HG03135 (cell line): ENCODE measurements around the gene ZMIZ2.
"Not testable (repeated sequence)": the region's sequence is repeated elsewhere in the genome, so short reads cannot be mapped to it uniquely, and the experiment has no call there.

Experiments used
- ATAC-seq: cut with Tn5 transposase; IDR thresholded peaks from one replicate; pipeline ENCODE4 v1.9.1; 2021; ENCODE audit warnings: mild to moderate bottlenecking, moderate library complexity; ENCODE audit not compliant: unreplicated experiment

ZMIZ2 gene

GRCh38 chr7:44727158-44727936, 21.3 kb upstream of the ZMIZ2 start:
- no peak for ATAC-seq

- no peak for ATAC-seq
These were observed 20.7 kb upstream of the ZMIZ2 start for GRCh38 chr7:44727937-44728262.

DNA sequence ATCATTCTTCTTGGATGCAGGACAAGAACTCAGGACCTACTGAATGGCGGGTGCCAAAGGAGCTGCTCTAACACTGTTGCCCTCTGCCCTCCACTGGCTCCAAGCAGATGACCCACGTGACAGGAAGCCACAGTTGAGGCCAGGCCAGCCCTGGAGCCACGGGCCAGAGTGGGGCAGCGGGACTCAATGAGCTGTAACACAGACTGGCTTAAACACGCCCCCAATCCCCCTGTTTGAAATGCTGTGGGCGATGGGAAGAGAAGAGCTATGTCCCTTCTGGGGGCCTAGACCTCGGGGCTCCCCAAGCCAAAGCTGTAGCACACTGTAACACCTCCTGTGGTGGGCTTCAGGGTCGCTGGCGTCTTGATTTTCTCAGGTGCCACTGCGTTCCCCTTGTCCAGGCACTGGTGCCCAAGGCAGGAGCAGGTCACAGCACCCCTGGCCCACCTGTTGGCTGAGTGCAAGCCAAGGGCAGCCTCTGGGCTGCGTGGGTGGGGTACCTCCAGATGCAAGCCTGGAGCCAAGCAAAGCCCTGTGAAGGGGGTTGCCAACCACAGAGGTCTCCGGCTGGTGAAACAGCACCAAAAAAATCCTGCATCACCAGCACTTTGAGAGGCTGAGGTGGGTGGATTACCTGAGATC, 18.6 kb upstream of the ZMIZ2 start:
- ATAC-seq, result no peak

- not testable (repeated sequence) for ATAC-seq
These were observed 15.7 kb upstream of the ZMIZ2 start for GRCh38 chr7:44732971-44733370.

DNA sequence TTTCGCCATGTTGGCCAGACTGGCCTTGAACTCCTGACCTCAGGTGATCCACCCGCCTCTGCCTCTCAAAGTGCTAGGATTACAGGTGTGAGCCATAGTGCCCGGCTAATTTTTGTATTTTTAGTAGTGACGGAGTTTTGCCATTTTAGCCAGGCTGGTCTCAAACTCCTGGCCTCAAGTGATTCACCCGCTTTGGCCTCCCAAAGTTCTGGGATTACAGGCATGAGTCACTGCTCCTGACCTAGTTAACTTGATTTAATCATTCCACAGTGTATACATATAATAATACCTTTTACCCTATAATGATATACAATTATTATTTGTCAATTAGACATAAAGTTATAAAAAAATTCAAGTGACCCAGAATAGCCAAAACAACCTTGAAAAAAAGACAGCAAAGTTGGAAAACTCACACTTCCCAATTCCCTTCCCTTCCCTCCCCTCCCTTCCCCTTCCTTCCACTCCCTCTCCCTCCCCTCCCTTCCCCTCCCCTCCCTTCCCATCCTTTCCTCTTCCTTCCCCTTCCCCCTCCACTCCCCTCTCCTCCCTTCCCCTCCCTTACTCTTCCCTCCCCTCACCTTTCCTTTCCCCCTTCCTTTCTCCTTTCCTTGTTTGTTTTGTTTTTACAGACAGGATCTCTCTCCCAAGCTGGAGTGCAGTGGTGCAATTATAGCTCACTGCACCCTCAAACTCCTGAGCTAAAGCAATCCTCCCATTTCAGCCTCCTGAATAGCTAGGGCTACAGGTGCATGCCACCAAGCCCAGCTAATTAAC, 14.8 kb upstream of the ZMIZ2 start:
- ATAC-seq, result no peak

DNA sequence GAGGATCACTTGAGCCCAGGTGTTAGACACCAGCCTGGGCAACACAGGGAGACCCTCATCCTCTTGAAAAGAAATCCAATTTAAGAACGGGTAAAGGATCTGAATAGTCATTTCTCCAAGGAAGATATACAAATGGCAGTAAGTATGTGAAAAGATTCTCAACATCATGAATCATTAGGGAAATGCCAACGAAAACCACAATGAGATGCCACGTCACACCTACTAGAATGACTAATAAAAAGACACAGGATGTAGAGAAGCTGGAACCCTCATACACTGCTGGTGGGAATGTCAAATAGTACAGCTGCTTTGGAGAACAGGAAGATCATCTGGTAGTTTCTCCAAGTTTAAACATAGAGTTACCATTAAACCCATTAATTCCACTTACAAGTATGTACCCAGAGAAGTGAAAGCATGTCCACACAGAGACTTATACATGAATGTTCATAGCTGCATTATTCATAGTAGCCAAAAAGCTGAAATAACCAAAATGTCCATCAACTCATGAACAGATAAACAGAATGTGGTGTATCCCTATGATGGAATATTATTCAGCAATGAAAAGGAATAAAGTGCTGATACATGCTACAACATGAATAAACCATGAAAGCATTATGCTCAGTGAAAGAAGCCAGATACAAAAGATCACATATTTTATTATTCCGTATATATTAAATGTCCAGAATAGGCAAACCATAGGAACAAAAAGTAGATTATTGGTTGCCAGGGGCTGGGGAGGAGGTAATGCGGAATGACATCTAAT, 13.1 kb upstream of the ZMIZ2 start:
- ATAC-seq, result no peak

DNA sequence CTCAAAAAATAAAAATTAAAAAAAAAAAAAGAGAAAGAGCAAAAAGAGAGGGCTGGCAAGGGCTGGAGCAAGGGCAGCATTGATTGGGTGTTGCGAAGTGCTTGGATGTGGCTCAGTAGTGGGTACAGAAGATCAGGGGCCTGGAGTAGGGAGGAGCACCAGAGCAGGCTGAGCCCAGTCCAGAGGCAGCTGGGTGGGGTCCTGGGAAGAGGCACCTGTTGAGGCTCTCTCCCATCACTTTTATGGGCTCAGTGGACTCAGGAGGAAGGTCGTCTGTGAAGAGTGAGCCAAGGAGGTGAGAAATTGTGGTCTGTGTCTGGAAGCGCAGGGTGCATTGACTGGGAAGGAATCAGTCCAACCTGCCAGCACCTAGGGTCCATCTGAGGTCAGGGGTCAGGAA, 11.8 kb upstream of the ZMIZ2 start:
- ATAC-seq, result no peak

GRCh38 chr7:44738051-44738723, 10.5 kb upstream of the ZMIZ2 start:
- ATAC-seq, result no peak

- no peak for ATAC-seq
These were observed 9.6 kb upstream of the ZMIZ2 start for GRCh38 chr7:44738876-44739665.

DNA sequence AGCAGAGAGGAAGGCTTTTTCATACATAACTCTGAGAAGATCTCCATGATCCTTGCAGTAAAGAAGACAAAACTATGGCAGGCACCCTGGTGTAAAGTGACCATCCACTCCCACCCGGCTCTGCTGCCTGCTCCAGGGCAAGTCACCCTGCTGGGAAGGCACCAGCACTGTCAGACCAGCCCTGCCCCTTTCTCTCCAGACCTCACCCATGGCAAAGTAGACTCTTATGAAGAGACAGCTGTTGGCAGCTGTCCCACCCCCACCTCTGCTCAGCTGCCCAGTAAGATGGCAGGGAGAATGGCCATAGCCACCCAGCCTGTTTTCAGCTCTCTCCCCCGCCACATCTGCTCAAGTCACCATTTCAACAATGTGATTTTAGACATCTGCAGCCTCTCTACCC, 8.6 kb upstream of the ZMIZ2 start:
- no peak for ATAC-seq

DNA sequence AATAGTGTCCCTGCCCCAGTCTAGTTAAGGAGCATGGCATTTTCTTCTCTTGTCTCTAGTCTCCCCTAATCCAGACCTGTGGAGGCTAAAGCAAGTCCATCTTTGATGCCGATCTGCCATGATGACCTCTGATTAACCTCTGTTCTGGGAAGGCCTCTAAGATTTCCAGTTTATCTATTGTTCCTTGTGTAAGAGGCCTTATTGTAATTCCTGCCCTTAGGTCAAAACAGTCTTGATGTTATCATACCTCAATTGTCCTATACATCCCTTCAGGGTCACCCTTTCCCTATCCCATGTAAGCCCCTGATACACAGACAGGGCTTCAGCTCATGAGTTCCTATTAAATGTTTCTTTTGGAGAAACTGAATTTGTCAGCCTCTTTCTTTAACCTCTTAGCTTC, 4.9 kb upstream of the ZMIZ2 start:
- ATAC-seq, result no peak

- ATAC-seq, result peak; percentile 23
These were observed 493 bp downstream of the ZMIZ2 start for GRCh38 chr7:44748948-44749731.

DNA sequence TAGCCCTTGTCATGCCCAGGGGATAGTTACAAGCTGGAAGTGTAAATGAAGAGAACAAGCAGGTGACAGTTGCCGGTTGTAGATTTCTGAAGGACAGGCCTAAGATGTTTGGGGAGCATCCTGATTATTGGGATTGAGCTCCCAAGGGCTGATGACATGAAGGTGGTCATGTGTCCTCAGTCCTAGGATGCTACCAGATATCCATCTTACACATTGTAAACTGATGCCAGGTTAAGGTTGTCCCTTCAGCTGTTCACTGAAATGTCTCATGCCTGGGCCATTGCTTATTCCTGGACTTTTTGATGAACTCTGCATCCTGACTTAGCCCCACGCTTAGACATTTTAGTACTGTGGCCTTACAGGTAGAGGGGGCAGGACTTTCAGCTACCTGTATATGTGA, 1.3 kb downstream of the ZMIZ2 start:
- no peak for ATAC-seq

GRCh38 chr7:44750424-44750823, 1.8 kb downstream of the ZMIZ2 start:
- ATAC-seq, result no peak

GRCh38 chr7:44750921-44751571, 2.4 kb downstream of the ZMIZ2 start:
- ATAC-seq, result peak; percentile 53

DNA sequence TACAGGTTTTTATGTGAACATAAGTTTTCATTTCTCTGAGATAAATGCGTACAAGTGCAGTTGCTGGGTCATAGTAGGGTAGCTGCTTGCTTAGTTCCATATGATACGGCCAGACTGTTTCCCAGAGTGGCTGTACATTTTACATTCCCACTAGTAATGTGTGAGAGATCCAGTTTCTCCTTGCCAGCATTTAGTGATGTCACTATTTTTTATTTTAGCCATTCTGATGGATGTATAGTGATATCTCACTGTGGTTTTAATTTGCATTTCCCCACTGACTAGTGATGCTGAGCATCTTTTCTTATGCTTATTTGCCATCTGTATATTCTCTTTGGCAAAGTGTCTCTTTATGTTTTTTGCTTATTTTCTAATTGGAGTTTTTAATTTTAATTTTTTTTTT, 4.2 kb downstream of the ZMIZ2 start:
- no peak for ATAC-seq

- no peak for ATAC-seq
These were observed 6.4 kb downstream of the ZMIZ2 start for GRCh38 chr7:44754802-44755697.
